H9 (cell line): ENCODE measurements around the gene COL18A1. TPM values are rescaled to one million over a fixed set of nuclear protein-coding genes. Genes with fewer than 3 reads are reported as not detected.

Source experiments
- DNase-seq: peaks from one replicate; pipeline ENCODE4 v3.0.0-alpha.2; 2017
- H2AFZ ChIP-seq: one replicate; pipeline ENCODE4 v1.6.1; 2013; ENCODE audit warnings: mild to moderate bottlenecking, low read length, control low read depth, moderate library complexity
- H2AK5ac ChIP-seq: 2 replicates; pipeline ENCODE4 v1.6.1; 2013; ENCODE audit warnings: low read length, control low read depth, mixed read lengths; ENCODE audit not compliant: insufficient read length
- H2BK120ac ChIP-seq: one replicate; pipeline ENCODE4 v1.6.1; 2013; ENCODE audit warnings: low read depth, mild to moderate bottlenecking, low read length, control low read depth, inconsistent platforms; ENCODE audit not compliant: poor library complexity, severe bottlenecking
- H2BK12ac ChIP-seq: 2 replicates; pipeline ENCODE4 v1.6.1; 2013; ENCODE audit warnings: low read length, control low read depth, mixed read lengths, low read depth; ENCODE audit not compliant: insufficient read length
- H2BK15ac ChIP-seq: 2 replicates; pipeline ENCODE4 v1.6.1; 2013; ENCODE audit warnings: low read depth, low read length, control low read depth
- H2BK20ac ChIP-seq: one replicate; pipeline ENCODE4 v1.6.1; 2013; ENCODE audit warnings: low read depth, mild to moderate bottlenecking, low read length, control low read depth, inconsistent platforms; ENCODE audit not compliant: poor library complexity, severe bottlenecking
- H2BK5ac ChIP-seq: 2 replicates; pipeline ENCODE4 v1.6.1; 2013; ENCODE audit warnings: low read length, control low read depth, mixed read lengths; ENCODE audit not compliant: insufficient read length
- H3K14ac ChIP-seq: 2 replicates; pipeline ENCODE4 v1.6.1; 2013; ENCODE audit warnings: low read length, control low read depth; ENCODE audit not compliant: insufficient read depth
- H3K18ac ChIP-seq: 2 replicates; pipeline ENCODE4 v1.6.1; 2013; ENCODE audit warnings: low read depth, mild to moderate bottlenecking, mixed read lengths, low read length, control low read depth; ENCODE audit not compliant: insufficient read length
- H3K23ac ChIP-seq: 2 replicates; pipeline ENCODE4 v1.6.1; 2013; ENCODE audit warnings: low read length, control low read depth, mixed read lengths, low read depth; ENCODE audit not compliant: insufficient read length
- H3K23me2 ChIP-seq: 2 replicates; pipeline ENCODE4 v1.6.1; 2013; ENCODE audit warnings: low read depth, mild to moderate bottlenecking, mixed read lengths, low read length, control low read depth; ENCODE audit not compliant: insufficient read length, poor library complexity, severe bottlenecking
- H3K27ac ChIP-seq: 2 replicates; pipeline ENCODE4 v1.5.1; 2013; ENCODE audit warnings: low read length, control low read depth, mixed read lengths, low read depth; ENCODE audit not compliant: insufficient read length
- H3K27me3 ChIP-seq: 2 replicates; pipeline ENCODE4 v1.6.1; 2013; ENCODE audit warnings: low read length, control low read depth, inconsistent platforms; ENCODE audit not compliant: insufficient read depth
- H3K4ac ChIP-seq: 2 replicates; pipeline ENCODE4 v1.6.1; 2013; ENCODE audit warnings: low read depth, mild to moderate bottlenecking, control low read depth, inconsistent platforms, low read length, moderate library complexity
- H3K4me1 ChIP-seq: 2 replicates; pipeline ENCODE4 v1.6.1; 2013; ENCODE audit warnings: low read length, control low read depth, inconsistent platforms; ENCODE audit not compliant: insufficient read depth
- H3K4me2 ChIP-seq: 2 replicates; pipeline ENCODE4 v1.6.1; 2013; ENCODE audit warnings: low read length, control low read depth, mixed read lengths; ENCODE audit not compliant: insufficient read length, insufficient read depth
- H3K56ac ChIP-seq: 2 replicates; pipeline ENCODE4 v1.6.1; 2013; ENCODE audit warnings: low read depth, mild to moderate bottlenecking, mixed read lengths, low read length, control low read depth; ENCODE audit not compliant: insufficient read length
- H3K79me1 ChIP-seq: 2 replicates; pipeline ENCODE4 v1.6.1; 2013; ENCODE audit warnings: low read depth, mild to moderate bottlenecking, moderate library complexity, low read length, control low read depth, inconsistent platforms; ENCODE audit not compliant: insufficient read depth, poor library complexity, severe bottlenecking
- H3K79me2 ChIP-seq: 2 replicates; pipeline ENCODE4 v1.6.1; 2013; ENCODE audit warnings: low read length, control low read depth, inconsistent platforms; ENCODE audit not compliant: insufficient read depth
- H3K9ac ChIP-seq: 2 replicates; pipeline ENCODE4 v1.6.1; 2013; ENCODE audit warnings: low read length, control low read depth, mixed read lengths; ENCODE audit not compliant: insufficient read length; ENCODE audit errors: extremely low read depth
- H3K9me3 ChIP-seq: one replicate; pipeline ENCODE4 v1.6.1; 2013; ENCODE audit warnings: low read depth, low read length, inconsistent platforms; ENCODE audit not compliant: control insufficient read depth
- H3T11ph ChIP-seq: one replicate; pipeline ENCODE4 v1.6.1; 2013; ENCODE audit warnings: mild to moderate bottlenecking, low read length, control low read depth, inconsistent platforms
- H4K20me1 ChIP-seq: one replicate; pipeline ENCODE4 v1.6.1; 2013; ENCODE audit not compliant: control insufficient read depth, insufficient read length, insufficient read depth
- H4K5ac ChIP-seq: 2 replicates; pipeline ENCODE4 v1.6.1; 2013; ENCODE audit warnings: low read depth, mild to moderate bottlenecking, mixed read lengths, low read length, control low read depth; ENCODE audit not compliant: insufficient read length
- H4K8ac ChIP-seq: replicated peaks from 2 replicates; pipeline ENCODE4 v1.6.1; 2013; ENCODE audit warnings: low read length, control low read depth, mixed read lengths, low read depth; ENCODE audit not compliant: insufficient read length
- H4K91ac ChIP-seq: 2 replicates; pipeline ENCODE4 v1.6.1; 2013; ENCODE audit warnings: low read depth, mild to moderate bottlenecking, moderate library complexity, mixed read lengths, low read length, control low read depth; ENCODE audit not compliant: insufficient read length
- H3K27ac Mint-ChIP-seq, 3 experiments: 2 replicates in 2 of 3; 3 replicates in 1 of 3; pipeline ENCODE4 v1.8.0; 2020 to 2021; ENCODE audit warnings: mixed read lengths in 3 of 3, mild to moderate bottlenecking in 1 of 3, moderate library complexity in 1 of 3
- H3K27me3 Mint-ChIP-seq: 2 replicates; pipeline ENCODE4 v1.8.0; 2021; ENCODE audit warnings: low read depth, mild to moderate bottlenecking, moderate library complexity, mixed read lengths
- H3K36me3 Mint-ChIP-seq, 3 experiments: 2 replicates in 2 of 3; 3 replicates in 1 of 3; pipeline ENCODE4 v1.8.0; 2020 to 2021; ENCODE audit warnings: low read depth in 3 of 3, mixed read lengths in 3 of 3; ENCODE audit not compliant: insufficient read depth in 1 of 3
- H3K4me1 Mint-ChIP-seq, 2 experiments: 2 replicates each; pipeline ENCODE4 v1.8.0; 2020; ENCODE audit warnings: mixed read lengths in 2 of 2
- H3K4me3 Mint-ChIP-seq, 2 experiments: 2 replicates in 1 of 2; 3 replicates in 1 of 2; pipeline ENCODE4 v1.8.0; 2020 to 2021; ENCODE audit warnings: mild to moderate bottlenecking in 2 of 2, mixed read lengths in 2 of 2, moderate library complexity in 1 of 2
- H3K9me3 Mint-ChIP-seq, 2 experiments: 2 replicates in 1 of 2; 3 replicates in 1 of 2; pipeline ENCODE4 v1.8.0; 2020; ENCODE audit warnings: mild to moderate bottlenecking in 2 of 2, mixed read lengths in 2 of 2, moderate library complexity in 1 of 2
- WGBS: extraction: QIAGEN DNeasy Blood & Tissue Kit; methylation state at CpG from one replicate; pipeline ENCODE4 v1.1.7; 2013; ENCODE audit warnings: missing lambda C conversion rate, low lambda C conversion rate, mixed read lengths; ENCODE audit not compliant: insufficient read length; ENCODE audit errors: extremely low coverage; 5-methylcytosine and 5-hydroxymethylcytosine counted together
- total RNA-seq: library from RNA; stranded (reverse); gene quantifications from 2 replicates; pipeline ENCODE4 v1.2.1, GENCODE V29; 2021
- TF ChIP-seq, protein P1 (sequence below): fragments of 200-600 bp; sonication (generic); conservative IDR thresholded peaks from 3 replicates; pipeline ENCODE4 v1.8.0; 2021; ENCODE audit warnings: antibody characterized with exemption, mild to moderate bottlenecking

COL18A1 gene
- total RNA-seq, 1 experiment from 2014 or later: 232 TPM

DNA sequence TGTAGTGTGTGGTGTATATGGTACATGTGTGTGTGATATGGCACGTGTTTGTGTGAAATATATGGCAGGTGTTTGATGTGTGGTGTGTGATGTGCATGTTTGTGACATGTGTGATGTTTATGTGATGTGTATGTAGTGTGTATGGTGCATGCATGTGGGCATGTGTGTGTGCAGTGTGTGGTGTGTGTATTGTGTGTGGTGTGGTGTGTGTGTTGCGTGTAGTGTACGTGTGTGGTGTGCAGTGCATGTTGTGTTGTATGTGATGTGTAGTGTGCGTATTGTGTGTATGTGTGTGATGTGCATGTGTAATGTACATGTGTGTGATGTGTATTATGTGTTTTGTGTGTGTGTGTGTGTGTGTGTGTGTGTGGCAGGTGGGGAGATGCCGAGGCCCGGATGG is 71.6 kb downstream of the COL18A1 start:
- Histone ChIP-seq H4K20me1 (no peaks in the 10 kb centered on the region), H4K8ac (no peak overlapping the region), H3K27me3 (no peaks in the 10 kb centered on the region), H2BK5ac (no peak overlapping the region), H3K27ac (no peak overlapping the region), H3K23ac (no peak overlapping the region), H3K56ac (no peak overlapping the region), H3T11ph (no peak overlapping the region), H3K9me3 (no peaks in the 10 kb centered on the region), H3K4me2 (no peak overlapping the region), H3K4ac (no peak overlapping the region), H2BK12ac (no peak overlapping the region), H2BK20ac (no peak overlapping the region), H3K18ac (no peak overlapping the region), H2BK15ac (no peak overlapping the region), H3K14ac (no peak overlapping the region), H4K5ac (no peak overlapping the region), H3K9ac (no peak overlapping the region), H3K79me1 (peaks cover 5% of the 10 kb centered on the region), H4K91ac (no peak overlapping the region), H3K23me2 (no peaks in the 10 kb centered on the region), H2AFZ (no peak overlapping the region), H2BK120ac (no peak overlapping the region), H3K4me1 (no peaks in the 10 kb centered on the region), H3K79me2 (no peaks in the 10 kb centered on the region; the same call in 1 of the 2 replicates), H2AK5ac (no peak overlapping the region)
- Mint-ChIP-seq H3K9me3 (peaks cover 0 to 2% of the 10 kb centered on the region in 2 experiments; a peak in 2 of 5 replicates), H3K27me3 (no peaks in the 10 kb centered on the region; the same call in 1 of the 2 replicates), H3K4me1 (peaks cover under 1% of the 10 kb centered on the region in 2 experiments; a peak in 3 of 4 replicates), H3K4me3 (no peak overlapping the region), H3K36me3 (peaks cover 29 to 61% (median 37%) of the 10 kb centered on the region in 3 experiments; a peak in 6 of 7 replicates), H3K27ac (peak overlapping the region in 2 of 3 experiments; percentile 10 to 53; a peak in 3 of 7 replicates)
- TF ChIP-seq, protein P1, sequence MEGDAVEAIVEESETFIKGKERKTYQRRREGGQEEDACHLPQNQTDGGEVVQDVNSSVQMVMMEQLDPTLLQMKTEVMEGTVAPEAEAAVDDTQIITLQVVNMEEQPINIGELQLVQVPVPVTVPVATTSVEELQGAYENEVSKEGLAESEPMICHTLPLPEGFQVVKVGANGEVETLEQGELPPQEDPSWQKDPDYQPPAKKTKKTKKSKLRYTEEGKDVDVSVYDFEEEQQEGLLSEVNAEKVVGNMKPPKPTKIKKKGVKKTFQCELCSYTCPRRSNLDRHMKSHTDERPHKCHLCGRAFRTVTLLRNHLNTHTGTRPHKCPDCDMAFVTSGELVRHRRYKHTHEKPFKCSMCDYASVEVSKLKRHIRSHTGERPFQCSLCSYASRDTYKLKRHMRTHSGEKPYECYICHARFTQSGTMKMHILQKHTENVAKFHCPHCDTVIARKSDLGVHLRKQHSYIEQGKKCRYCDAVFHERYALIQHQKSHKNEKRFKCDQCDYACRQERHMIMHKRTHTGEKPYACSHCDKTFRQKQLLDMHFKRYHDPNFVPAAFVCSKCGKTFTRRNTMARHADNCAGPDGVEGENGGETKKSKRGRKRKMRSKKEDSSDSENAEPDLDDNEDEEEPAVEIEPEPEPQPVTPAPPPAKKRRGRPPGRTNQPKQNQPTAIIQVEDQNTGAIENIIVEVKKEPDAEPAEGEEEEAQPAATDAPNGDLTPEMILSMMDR: no peak
- DNase-seq: no peak
- 100% methylated on average over 3 of the region's 6 CpGs for WGBS
